LNCAP (cell line): ENCODE measurements around the gene PRSS8.

ENCODE experiments used
- CTCF ChIP-seq: fragments of 450-650 bp; IDR thresholded peaks from 2 replicates; pipeline ENCODE4 v1.5.1; 2017; ENCODE audit warnings: mild to moderate bottlenecking

Gene PRSS8

GRCh38 chr16:31132303-31132979 is 3.1 kb downstream of the PRSS8 start:
- no peak for TF ChIP-seq CTCF

GRCh38 chr16:31131841-31132271 is 3.7 kb downstream of the PRSS8 start:
- TF ChIP-seq CTCF = no peak

GRCh38 chr16:31131416-31131815 is 4.1 kb downstream of the PRSS8 start:
- TF ChIP-seq CTCF = no peak

GRCh38 chr16:31130899-31131298 is 4.6 kb downstream of the PRSS8 start:
- no peak for TF ChIP-seq CTCF

GRCh38 chr16:31130336-31130891 is 5.1 kb downstream of the PRSS8 start:
- TF ChIP-seq CTCF = no peak

- no peak for TF ChIP-seq CTCF
These were observed 5.8 kb downstream of the PRSS8 start for GRCh38 chr16:31129568-31130335.

- no peak for TF ChIP-seq CTCF
These were observed 6.6 kb downstream of the PRSS8 start for GRCh38 chr16:31128711-31129567.
